H9 (cell line): Measurements from ENCODE around the gene PRIM2. TPM values are rescaled to one million over a fixed set of nuclear protein-coding genes. Genes with fewer than 3 reads are reported as not detected.

ENCODE experiments used
- DNase-seq: peaks from one replicate; pipeline ENCODE4 v3.0.0-alpha.2; 2017
- H2AFZ ChIP-seq: one replicate; pipeline ENCODE4 v1.6.1; 2013; ENCODE audit warnings: mild to moderate bottlenecking, low read length, control low read depth, moderate library complexity
- H2AK5ac ChIP-seq: 2 replicates; pipeline ENCODE4 v1.6.1; 2013; ENCODE audit warnings: low read length, control low read depth, mixed read lengths; ENCODE audit not compliant: insufficient read length
- H2BK120ac ChIP-seq: one replicate; pipeline ENCODE4 v1.6.1; 2013; ENCODE audit warnings: low read depth, mild to moderate bottlenecking, low read length, control low read depth, inconsistent platforms; ENCODE audit not compliant: poor library complexity, severe bottlenecking
- H2BK12ac ChIP-seq: 2 replicates; pipeline ENCODE4 v1.6.1; 2013; ENCODE audit warnings: low read length, control low read depth, mixed read lengths, low read depth; ENCODE audit not compliant: insufficient read length
- H2BK15ac ChIP-seq: 2 replicates; pipeline ENCODE4 v1.6.1; 2013; ENCODE audit warnings: low read depth, low read length, control low read depth
- H2BK20ac ChIP-seq: one replicate; pipeline ENCODE4 v1.6.1; 2013; ENCODE audit warnings: low read depth, mild to moderate bottlenecking, low read length, control low read depth, inconsistent platforms; ENCODE audit not compliant: poor library complexity, severe bottlenecking
- H2BK5ac ChIP-seq: 2 replicates; pipeline ENCODE4 v1.6.1; 2013; ENCODE audit warnings: low read length, control low read depth, mixed read lengths; ENCODE audit not compliant: insufficient read length
- H3K14ac ChIP-seq: 2 replicates; pipeline ENCODE4 v1.6.1; 2013; ENCODE audit warnings: low read length, control low read depth; ENCODE audit not compliant: insufficient read depth
- H3K18ac ChIP-seq: 2 replicates; pipeline ENCODE4 v1.6.1; 2013; ENCODE audit warnings: low read depth, mild to moderate bottlenecking, mixed read lengths, low read length, control low read depth; ENCODE audit not compliant: insufficient read length
- H3K23ac ChIP-seq: 2 replicates; pipeline ENCODE4 v1.6.1; 2013; ENCODE audit warnings: low read length, control low read depth, mixed read lengths, low read depth; ENCODE audit not compliant: insufficient read length
- H3K23me2 ChIP-seq: 2 replicates; pipeline ENCODE4 v1.6.1; 2013; ENCODE audit warnings: low read depth, mild to moderate bottlenecking, mixed read lengths, low read length, control low read depth; ENCODE audit not compliant: insufficient read length, poor library complexity, severe bottlenecking
- H3K27ac ChIP-seq: 2 replicates; pipeline ENCODE4 v1.5.1; 2013; ENCODE audit warnings: low read length, control low read depth, mixed read lengths, low read depth; ENCODE audit not compliant: insufficient read length
- H3K27me3 ChIP-seq: 2 replicates; pipeline ENCODE4 v1.6.1; 2013; ENCODE audit warnings: low read length, control low read depth, inconsistent platforms; ENCODE audit not compliant: insufficient read depth
- H3K4ac ChIP-seq: 2 replicates; pipeline ENCODE4 v1.6.1; 2013; ENCODE audit warnings: low read depth, mild to moderate bottlenecking, control low read depth, inconsistent platforms, low read length, moderate library complexity
- H3K4me1 ChIP-seq: 2 replicates; pipeline ENCODE4 v1.6.1; 2013; ENCODE audit warnings: low read length, control low read depth, inconsistent platforms; ENCODE audit not compliant: insufficient read depth
- H3K4me2 ChIP-seq: 2 replicates; pipeline ENCODE4 v1.6.1; 2013; ENCODE audit warnings: low read length, control low read depth, mixed read lengths; ENCODE audit not compliant: insufficient read length, insufficient read depth
- H3K56ac ChIP-seq: 2 replicates; pipeline ENCODE4 v1.6.1; 2013; ENCODE audit warnings: low read depth, mild to moderate bottlenecking, mixed read lengths, low read length, control low read depth; ENCODE audit not compliant: insufficient read length
- H3K79me1 ChIP-seq: 2 replicates; pipeline ENCODE4 v1.6.1; 2013; ENCODE audit warnings: low read depth, mild to moderate bottlenecking, moderate library complexity, low read length, control low read depth, inconsistent platforms; ENCODE audit not compliant: insufficient read depth, poor library complexity, severe bottlenecking
- H3K79me2 ChIP-seq: 2 replicates; pipeline ENCODE4 v1.6.1; 2013; ENCODE audit warnings: low read length, control low read depth, inconsistent platforms; ENCODE audit not compliant: insufficient read depth
- H3K9ac ChIP-seq: 2 replicates; pipeline ENCODE4 v1.6.1; 2013; ENCODE audit warnings: low read length, control low read depth, mixed read lengths; ENCODE audit not compliant: insufficient read length; ENCODE audit errors: extremely low read depth
- H3K9me3 ChIP-seq: one replicate; pipeline ENCODE4 v1.6.1; 2013; ENCODE audit warnings: low read depth, low read length, inconsistent platforms; ENCODE audit not compliant: control insufficient read depth
- H3T11ph ChIP-seq: one replicate; pipeline ENCODE4 v1.6.1; 2013; ENCODE audit warnings: mild to moderate bottlenecking, low read length, control low read depth, inconsistent platforms
- H4K20me1 ChIP-seq: one replicate; pipeline ENCODE4 v1.6.1; 2013; ENCODE audit not compliant: control insufficient read depth, insufficient read length, insufficient read depth
- H4K5ac ChIP-seq: 2 replicates; pipeline ENCODE4 v1.6.1; 2013; ENCODE audit warnings: low read depth, mild to moderate bottlenecking, mixed read lengths, low read length, control low read depth; ENCODE audit not compliant: insufficient read length
- H4K8ac ChIP-seq: replicated peaks from 2 replicates; pipeline ENCODE4 v1.6.1; 2013; ENCODE audit warnings: low read length, control low read depth, mixed read lengths, low read depth; ENCODE audit not compliant: insufficient read length
- H4K91ac ChIP-seq: 2 replicates; pipeline ENCODE4 v1.6.1; 2013; ENCODE audit warnings: low read depth, mild to moderate bottlenecking, moderate library complexity, mixed read lengths, low read length, control low read depth; ENCODE audit not compliant: insufficient read length
- H3K27ac Mint-ChIP-seq, 3 experiments: 2 replicates in 2 of 3; 3 replicates in 1 of 3; pipeline ENCODE4 v1.8.0; 2020 to 2021; ENCODE audit warnings: mixed read lengths in 3 of 3, mild to moderate bottlenecking in 1 of 3, moderate library complexity in 1 of 3
- H3K27me3 Mint-ChIP-seq: 2 replicates; pipeline ENCODE4 v1.8.0; 2021; ENCODE audit warnings: low read depth, mild to moderate bottlenecking, moderate library complexity, mixed read lengths
- H3K36me3 Mint-ChIP-seq, 3 experiments: 2 replicates in 2 of 3; 3 replicates in 1 of 3; pipeline ENCODE4 v1.8.0; 2020 to 2021; ENCODE audit warnings: low read depth in 3 of 3, mixed read lengths in 3 of 3; ENCODE audit not compliant: insufficient read depth in 1 of 3
- H3K4me1 Mint-ChIP-seq, 2 experiments: 2 replicates each; pipeline ENCODE4 v1.8.0; 2020; ENCODE audit warnings: mixed read lengths in 2 of 2
- H3K4me3 Mint-ChIP-seq, 2 experiments: 2 replicates in 1 of 2; 3 replicates in 1 of 2; pipeline ENCODE4 v1.8.0; 2020 to 2021; ENCODE audit warnings: mild to moderate bottlenecking in 2 of 2, mixed read lengths in 2 of 2, moderate library complexity in 1 of 2
- H3K9me3 Mint-ChIP-seq, 2 experiments: 2 replicates in 1 of 2; 3 replicates in 1 of 2; pipeline ENCODE4 v1.8.0; 2020; ENCODE audit warnings: mild to moderate bottlenecking in 2 of 2, mixed read lengths in 2 of 2, moderate library complexity in 1 of 2
- CTCF ChIP-seq: fragments of 200-600 bp; sonication (generic); conservative IDR thresholded peaks from 3 replicates; pipeline ENCODE4 v1.8.0; 2021; ENCODE audit warnings: antibody characterized with exemption, mild to moderate bottlenecking
- WGBS: extraction: QIAGEN DNeasy Blood & Tissue Kit; methylation state at CpG from one replicate; pipeline ENCODE4 v1.1.7; 2013; ENCODE audit warnings: missing lambda C conversion rate, low lambda C conversion rate, mixed read lengths; ENCODE audit not compliant: insufficient read length; ENCODE audit errors: extremely low coverage; 5-methylcytosine and 5-hydroxymethylcytosine counted together
- total RNA-seq: library from RNA; stranded (reverse); gene quantifications from 2 replicates; pipeline ENCODE4 v1.2.1, GENCODE V29; 2021

Gene PRIM2
- total RNA-seq, 1 experiment from 2014 or later = 43.0 TPM

GRCh38 chr6:57306273-57306672 lies 11.2 kb upstream of the PRIM2 start:
- Histone ChIP-seq H3K27me3 (no peaks in the 10 kb centered on the region), H2BK15ac (no peak overlapping the region), H3K27ac (no peak overlapping the region), H3K4ac (no peak overlapping the region), H2AFZ (no peak overlapping the region), H4K20me1 (no peaks in the 10 kb centered on the region), H3K4me2 (no peak overlapping the region), H4K5ac (no peak overlapping the region), H3K56ac (no peak overlapping the region), H3T11ph (no peak overlapping the region), H2BK20ac (no peak overlapping the region), H3K79me1 (no peaks in the 10 kb centered on the region), H3K23ac (no peak overlapping the region), H3K9ac (no peak overlapping the region), H3K79me2 (no peaks in the 10 kb centered on the region), H2BK5ac (no peak overlapping the region), H4K8ac (no peak overlapping the region), H2BK12ac (no peak overlapping the region), H4K91ac (no peak overlapping the region), H3K18ac (no peak overlapping the region), H2AK5ac (no peak overlapping the region), H3K14ac (no peak overlapping the region), H3K23me2 (no peaks in the 10 kb centered on the region), H3K9me3 (no peaks in the 10 kb centered on the region), H3K4me1 (no peaks in the 10 kb centered on the region), H2BK120ac (no peak overlapping the region)
- peaks cover 4 to 6% (median 5%) of the 10 kb centered on the region in 3 experiments; a peak in 5 of 7 replicates for H3K36me3 Mint-ChIP-seq
- DNase-seq = no peak
- no peak overlapping the region for H3K4me3 Mint-ChIP-seq
- no CpG with 5 or more reads among the region's 5 CpGs for WGBS
- no peaks in the 10 kb centered on the region for H3K4me1 Mint-ChIP-seq
- TF ChIP-seq CTCF = no peak
- H3K27me3 Mint-ChIP-seq = no peaks in the 10 kb centered on the region
- H3K9me3 Mint-ChIP-seq = peaks cover 5 to 6% of the 10 kb centered on the region in 2 experiments; a peak in 4 of 5 replicates
- H3K27ac Mint-ChIP-seq = no peak overlapping the region
